ENCODE measurements around the gene G3BP2. TPM values are rescaled to one million over a fixed set of nuclear protein-coding genes. Genes with fewer than 3 reads are reported as not detected.
"Not testable (repeated sequence)": the region's sequence is repeated elsewhere in the genome, so short reads cannot be mapped to it uniquely, and the experiment has no call there.

G3BP2 gene
- total and polyA plus RNA-seq, 2 of the 13 experiments (the other 11 are each of a cell fraction or from before 2014, with no cell fraction given), result 51.7 to 179 TPM

DNA sequence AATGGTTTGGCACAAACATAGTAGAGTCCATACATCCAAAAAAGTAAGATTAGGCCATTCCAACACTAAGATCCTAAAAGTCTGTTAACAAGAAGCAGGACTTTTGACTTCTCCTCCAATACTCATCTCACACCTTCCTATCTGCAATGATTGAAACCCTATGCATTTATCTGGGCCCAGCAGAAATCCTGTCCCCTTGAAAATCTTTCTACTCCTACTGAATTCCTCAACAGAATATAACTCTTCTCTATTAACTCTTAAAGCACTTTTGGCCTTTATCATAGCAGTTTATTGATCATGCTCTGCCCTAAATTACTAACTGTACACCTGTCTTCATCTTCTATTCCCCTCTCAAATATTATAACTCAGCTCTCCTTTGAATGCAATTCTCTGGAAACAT, 4.6 kb downstream of the G3BP2 start (continued):
- TF ChIP-seq ZNF343 (CRISPR knock-in tag; IDR thresholded peaks at IDR 0.05) (no peak), TBP (CRISPR knock-in tag; IDR thresholded peaks at IDR 0.05) (no peak)

GRCh38 chr4:75667636-75668035, 5.6 kb downstream of the G3BP2 start:
- H3K27me3 ChIP-seq (ENCODE audit: control insufficient read depth in 1 of 2, insufficient read depth in 2 of 2, low read length in 2 of 2); ATAC-seq; in situ Hi-C loops (cut with HindIII; ENCODE audit: extremely low pct_ligation_motif_present, low pct_unique_long_range_greater_than_20kb); H3K9me3 ChIP-seq (ENCODE audit: low read length); H2AFZ ChIP-seq (ENCODE audit: low read length); H3K36me3 ChIP-seq (replicated peaks in 1 of 2; ENCODE audit: control insufficient read depth in 1 of 2, insufficient read depth in 2 of 2, low read length in 2 of 2); H3K4me3 ChIP-seq (replicated peaks in 1 of 3; ENCODE audit: insufficient read depth in 1 of 3, low read depth in 2 of 3, low read length in 3 of 3); H3K27ac ChIP-seq (ENCODE audit: extremely low read length, insufficient read depth, low read length); intact Hi-C loops (cut with micrococcal nuclease; ENCODE audit: unreplicated experiment); DNase-seq (ENCODE audit: low spot score); H3K9ac ChIP-seq (ENCODE audit: insufficient read depth, low read depth, low read length); CTCF ChIA-PET (ENCODE audit: low intra/inter-chr PET ratio, low total read pairs); H3K4me2 ChIP-seq (ENCODE audit: low read depth, low read length); BruUV-seq (replicated peaks); FAIRE-seq: not testable (repeated sequence)
- Histone ChIP-seq H3K4me1 (ENCODE audit: insufficient read depth, low read length) (peaks cover 70% of the 10 kb centered on the region), H4K20me1 (ENCODE audit: insufficient read depth, low read length) (peaks cover 69% of the 10 kb centered on the region), H3K79me2 (ENCODE audit: insufficient read depth, low read length) (peaks cover 99% of the 10 kb centered on the region)
- POLR2A ChIA-PET, result interaction anchor here (4.1 kb wide), 1 partner anchor 57 kb away, joined by 16 read pairs; the partner anchor contains the start of gene USO1
- 97% methylated on average over 7 of the region's 7 CpGs for WGBS (ENCODE audit: low lambda C conversion rate)

DNA sequence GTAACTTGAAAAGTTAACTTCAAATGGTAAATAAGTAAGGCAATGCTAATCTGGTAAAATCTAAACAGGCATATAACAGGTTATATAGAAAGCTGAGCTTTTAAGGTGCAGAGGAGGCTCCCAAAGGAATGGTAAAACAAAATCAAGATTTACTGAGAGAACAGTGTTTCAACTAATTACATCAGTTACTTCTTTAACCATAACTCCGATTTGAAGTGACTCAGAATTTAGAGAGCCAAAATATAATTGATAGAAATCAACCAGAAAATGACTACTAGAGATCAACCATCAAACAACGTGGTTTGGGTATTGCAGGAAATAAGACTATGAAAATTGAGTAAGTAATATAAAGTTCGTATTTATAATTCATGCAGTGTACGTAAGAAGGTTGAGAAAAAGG, 6.9 kb downstream of the G3BP2 start:
- WGBS (ENCODE audit: low lambda C conversion rate), result 96% methylated on average over 4 of the region's 4 CpGs
- Histone ChIP-seq H3K27ac (ENCODE audit: extremely low read length, insufficient read depth, low read length) (no peak overlapping the region), H3K27me3 (ENCODE audit: control insufficient read depth in 1 of 2, insufficient read depth in 2 of 2, low read length in 2 of 2) (no peaks in the 10 kb centered on the region), H3K4me1 (ENCODE audit: insufficient read depth, low read length) (peaks cover 67% of the 10 kb centered on the region), H3K4me3 (replicated peaks in 1 of 3; ENCODE audit: insufficient read depth in 1 of 3, low read depth in 2 of 3, low read length in 3 of 3) (no peak overlapping the region), H3K4me2 (ENCODE audit: low read depth, low read length) (no peak overlapping the region), H4K20me1 (ENCODE audit: insufficient read depth, low read length) (peaks cover 62% of the 10 kb centered on the region), H3K9me3 (ENCODE audit: low read length) (no peaks in the 10 kb centered on the region), H3K79me2 (ENCODE audit: insufficient read depth, low read length) (peaks cover 94% of the 10 kb centered on the region), H3K36me3 (replicated peaks in 1 of 2; ENCODE audit: control insufficient read depth in 1 of 2, insufficient read depth in 2 of 2, low read length in 2 of 2) (peaks cover 4 to 5% of the 10 kb centered on the region in 2 experiments; a peak in 2 of 5 replicates), H2AFZ (ENCODE audit: low read length) (no peak overlapping the region), H3K9ac (ENCODE audit: insufficient read depth, low read depth, low read length) (no peak overlapping the region)
- in situ Hi-C loops (cut with HindIII; ENCODE audit: extremely low pct_ligation_motif_present, low pct_unique_long_range_greater_than_20kb) (no loop called here), intact Hi-C loops (cut with micrococcal nuclease; ENCODE audit: unreplicated experiment) (no loop called here)
- ChIA-PET POLR2A (interaction anchor here (0.9 kb wide), 1 partner anchor 58 kb away, joined by 3 read pairs; the partner anchor contains the start of gene USO1), CTCF (ENCODE audit: low intra/inter-chr PET ratio, low total read pairs) (no interaction called here)
- DNase-seq (ENCODE audit: low spot score) (no peak), FAIRE-seq (no peak), ATAC-seq (no peak)
- BruUV-seq (replicated peaks), result no TSS peak
- TF ChIP-seq, protein P1, sequence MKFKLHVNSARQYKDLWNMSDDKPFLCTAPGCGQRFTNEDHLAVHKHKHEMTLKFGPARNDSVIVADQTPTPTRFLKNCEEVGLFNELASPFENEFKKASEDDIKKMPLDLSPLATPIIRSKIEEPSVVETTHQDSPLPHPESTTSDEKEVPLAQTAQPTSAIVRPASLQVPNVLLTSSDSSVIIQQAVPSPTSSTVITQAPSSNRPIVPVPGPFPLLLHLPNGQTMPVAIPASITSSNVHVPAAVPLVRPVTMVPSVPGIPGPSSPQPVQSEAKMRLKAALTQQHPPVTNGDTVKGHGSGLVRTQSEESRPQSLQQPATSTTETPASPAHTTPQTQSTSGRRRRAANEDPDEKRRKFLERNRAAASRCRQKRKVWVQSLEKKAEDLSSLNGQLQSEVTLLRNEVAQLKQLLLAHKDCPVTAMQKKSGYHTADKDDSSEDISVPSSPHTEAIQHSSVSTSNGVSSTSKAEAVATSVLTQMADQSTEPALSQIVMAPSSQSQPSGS (CRISPR knock-in tag; IDR thresholded peaks at IDR 0.05), result no peak

All from HepG2 (cell line).